Upper lobe of left lung (tissue), 6 donors: ENCODE data around the gene COX4I1. TPM values are rescaled to one million over a fixed set of nuclear protein-coding genes. Genes with fewer than 3 reads are reported as not detected.

Experiments
- ATAC-seq, 2 donors: fragments of 200-7000 bp; cut with Tn5 transposase; one replicate each; pipeline ENCODE4 v1.9.1; 2022; ENCODE audit warnings: mild to moderate bottlenecking in 2 of 2, moderate library complexity in 2 of 2; ENCODE audit not compliant: low FRiP score in 2 of 2
- DNase-seq, 2 donors: peaks; one replicate each; pipeline ENCODE4 v3.0.0-alpha.2; 2019 to 2020
- H3K27ac ChIP-seq, 4 donors: fragments of 200-600 bp; sonication (generic); one replicate each; pipeline ENCODE4 v1.5.1; 2016 to 2019
- H3K27me3 ChIP-seq, 4 donors: fragments of 200-600 bp; sonication (generic); one replicate each; pipeline ENCODE4 v1.5.1; 2017 to 2019
- H3K36me3 ChIP-seq, 4 donors: fragments of 200-600 bp; sonication (generic); one replicate each; pipeline ENCODE4 v1.5.1; 2016 to 2019
- H3K4me1 ChIP-seq, 4 donors: fragments of 200-600 bp; sonication (generic); one replicate each; pipeline ENCODE4 v1.5.1; 2018 to 2019
- H3K4me3 ChIP-seq, 4 donors: fragments of 200-600 bp; sonication (generic); one replicate each; pipeline ENCODE4 v1.5.1; 2017 to 2019; ENCODE audit warnings: mild to moderate bottlenecking in 2 of 4, moderate library complexity in 1 of 4
- H3K9me3 ChIP-seq, 4 donors: fragments of 200-600 bp; sonication (generic); one replicate each; pipeline ENCODE4 v1.5.1; 2018 to 2019
- EP300 ChIP-seq, 4 donors: sonication (generic); formaldehyde crosslinking; IDR thresholded peaks; one replicate each; pipeline ENCODE4 v1.5.1; 2017; ENCODE audit warnings: antibody characterized with exemption in 4 of 4, control low read depth in 2 of 4
- POLR2A ChIP-seq, 4 donors: fragments of 450-650 bp; IDR thresholded peaks; one replicate each; pipeline ENCODE4 v1.5.1; 2016 to 2017; ENCODE audit warnings: antibody characterized with exemption in 4 of 4, mild to moderate bottlenecking in 2 of 4
- POLR2AphosphoS5 ChIP-seq, 2 donors: sonication (generic); formaldehyde crosslinking; IDR thresholded peaks; one replicate each; pipeline ENCODE4 v1.5.1; 2017; ENCODE audit warnings: antibody characterized with exemption in 2 of 2
- WGBS, 2 donors: methylation state at CpG; one replicate each; pipeline ENCODE4 v1.1.5; 2017 to 2018; 5-methylcytosine and 5-hydroxymethylcytosine counted together
- total RNA-seq, 6 donors: library from RNA; depleted of rRNA in 4 of 6; stranded (reverse); fragments of >200 nt in 4 of 6; gene quantifications; one replicate each; pipeline versions ENCODE4 v1.1.0 to v1.2.1, GENCODE V29; 2016 to 2021
- TF ChIP-seq, protein P1 (sequence below), 6 experiments: fragments of 450-650 bp in 4 of 6; fragments of 200-600 bp in 2 of 6; sonication (generic) in 2 of 6; IDR thresholded peaks; one replicate each; pipeline ENCODE4 v1.5.1; 2016 to 2019; ENCODE audit warnings: antibody characterized with exemption in 6 of 6
- donor health status: DM: no; HTN: no; CAD: no; lungs with moderate emphysema.
- donor health status: DM: no; HTN: yes; CAD: no; lungs with severe emphysema.

The COX4I1 gene
- total RNA-seq, 6 donors from 2014 or later, result 160 to 490 (median 439) TPM

GRCh38 chr16:85823328-85823920 lies 23.9 kb downstream of the COX4I1 start:
- WGBS, 2 donors, result 91 to 100% methylated on average over 1 of the region's 1 CpG
- no peak for TF ChIP-seq POLR2A (IDR thresholded peaks at IDR 0.05)
- TF ChIP-seq, protein P1, sequence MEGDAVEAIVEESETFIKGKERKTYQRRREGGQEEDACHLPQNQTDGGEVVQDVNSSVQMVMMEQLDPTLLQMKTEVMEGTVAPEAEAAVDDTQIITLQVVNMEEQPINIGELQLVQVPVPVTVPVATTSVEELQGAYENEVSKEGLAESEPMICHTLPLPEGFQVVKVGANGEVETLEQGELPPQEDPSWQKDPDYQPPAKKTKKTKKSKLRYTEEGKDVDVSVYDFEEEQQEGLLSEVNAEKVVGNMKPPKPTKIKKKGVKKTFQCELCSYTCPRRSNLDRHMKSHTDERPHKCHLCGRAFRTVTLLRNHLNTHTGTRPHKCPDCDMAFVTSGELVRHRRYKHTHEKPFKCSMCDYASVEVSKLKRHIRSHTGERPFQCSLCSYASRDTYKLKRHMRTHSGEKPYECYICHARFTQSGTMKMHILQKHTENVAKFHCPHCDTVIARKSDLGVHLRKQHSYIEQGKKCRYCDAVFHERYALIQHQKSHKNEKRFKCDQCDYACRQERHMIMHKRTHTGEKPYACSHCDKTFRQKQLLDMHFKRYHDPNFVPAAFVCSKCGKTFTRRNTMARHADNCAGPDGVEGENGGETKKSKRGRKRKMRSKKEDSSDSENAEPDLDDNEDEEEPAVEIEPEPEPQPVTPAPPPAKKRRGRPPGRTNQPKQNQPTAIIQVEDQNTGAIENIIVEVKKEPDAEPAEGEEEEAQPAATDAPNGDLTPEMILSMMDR (IDR thresholded peaks at IDR 0.05), result no peak
- TF ChIP-seq POLR2AphosphoS5 (IDR thresholded peaks at IDR 0.05), result no peak
- no peak for TF ChIP-seq EP300 (IDR thresholded peaks at IDR 0.05)
- Histone ChIP-seq H3K9me3 (no peaks in the 10 kb centered on the region), H3K27ac (no peak overlapping the region), H3K4me1 (peaks cover 0 to 15% (median 2%) of the 10 kb centered on the region in 4 donors), H3K4me3 (no peak overlapping the region), H3K36me3 (no peaks in the 10 kb centered on the region), H3K27me3 (no peaks in the 10 kb centered on the region)
- DNase-seq (no peak), ATAC-seq (no peak)

DNA sequence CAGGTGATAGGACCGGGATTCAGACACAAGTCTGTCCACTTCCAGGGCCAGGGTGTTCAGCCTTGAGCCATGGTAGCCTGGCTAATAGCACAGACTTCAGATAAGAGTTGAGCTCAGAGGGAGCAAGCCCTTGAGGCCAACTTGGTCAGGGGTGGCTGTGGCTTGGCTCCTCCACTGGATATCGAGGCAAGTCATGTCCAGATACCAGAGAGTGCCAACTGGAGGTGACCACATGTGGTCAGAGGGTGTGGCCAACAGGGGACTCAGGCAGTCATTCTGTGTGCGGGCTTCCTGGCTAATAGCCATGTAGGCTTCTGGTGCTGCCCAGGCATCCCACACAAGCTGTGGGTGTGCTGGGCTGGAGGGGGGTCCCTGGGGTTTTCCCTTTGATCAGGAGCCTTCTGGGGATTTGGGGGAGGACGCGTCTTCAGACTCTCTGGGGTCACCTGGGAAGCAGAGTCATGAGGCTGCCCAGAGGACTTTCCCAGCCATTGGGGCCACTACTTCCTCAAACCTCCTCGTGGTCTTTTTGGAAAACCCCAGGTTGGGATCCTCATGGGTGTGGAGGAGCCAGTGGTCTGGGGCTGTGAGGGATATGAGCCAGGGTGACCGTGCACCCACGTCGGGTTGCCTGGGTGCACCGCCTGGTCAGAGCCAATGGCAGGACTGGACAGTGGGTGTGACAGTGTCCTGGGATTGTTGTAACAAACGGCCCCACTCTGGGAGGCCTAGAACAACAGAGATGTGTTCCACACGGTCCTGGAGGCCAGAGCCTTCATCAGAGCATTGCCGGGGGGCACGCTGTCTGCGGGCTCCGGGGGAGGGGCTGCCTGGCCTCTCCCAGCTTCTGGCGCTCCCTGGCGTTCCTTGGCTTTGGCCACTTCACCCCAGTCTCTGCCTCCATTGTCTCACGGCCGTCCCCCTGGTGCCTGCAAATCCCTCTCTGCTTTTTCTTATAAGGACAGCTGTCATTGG lies 25.0 kb downstream of the COX4I1 start:
- Histone ChIP-seq H3K4me3 (no peak overlapping the region), H3K27me3 (no peaks in the 10 kb centered on the region), H3K27ac (no peak overlapping the region), H3K4me1 (peaks cover 0 to 10% (median 0%) of the 10 kb centered on the region in 4 donors), H3K36me3 (no peaks in the 10 kb centered on the region), H3K9me3 (no peaks in the 10 kb centered on the region)
- DNase-seq (no peak), ATAC-seq (no peak)
- 75 to 87% methylated on average over 13 to 18 of the region's 20 CpGs for WGBS, 2 donors
- no peak for TF ChIP-seq POLR2AphosphoS5 (IDR thresholded peaks at IDR 0.05)

DNA sequence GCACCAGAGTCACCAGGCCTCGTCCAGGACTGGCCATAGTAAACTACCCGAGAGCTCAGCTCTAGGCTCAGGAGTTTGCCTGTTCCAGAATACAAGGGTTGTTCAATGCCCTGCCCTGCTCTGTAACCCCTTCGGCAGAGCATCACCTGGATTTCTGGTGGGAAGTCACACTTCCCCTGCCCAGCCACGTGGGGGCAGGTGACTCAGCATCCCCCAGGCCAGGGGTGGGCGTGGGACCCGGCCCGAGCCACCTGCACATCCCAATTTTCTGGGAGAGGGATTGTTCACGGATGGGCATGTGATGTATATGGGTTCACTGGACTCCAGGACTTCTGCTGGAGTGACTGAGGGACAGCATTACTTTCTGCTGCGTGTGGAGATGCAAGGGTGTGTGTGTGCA lies 25.8 kb downstream of the COX4I1 start:
- Histone ChIP-seq H3K4me3 (no peak overlapping the region), H3K9me3 (no peaks in the 10 kb centered on the region), H3K4me1 (peaks cover 0 to 13% (median 0%) of the 10 kb centered on the region in 4 donors), H3K27me3 (no peaks in the 10 kb centered on the region), H3K36me3 (no peaks in the 10 kb centered on the region), H3K27ac (no peak overlapping the region)
- no peak for TF ChIP-seq POLR2AphosphoS5 (IDR thresholded peaks at IDR 0.05)
- no peak for TF ChIP-seq POLR2A (IDR thresholded peaks at IDR 0.05)
- TF ChIP-seq EP300 (IDR thresholded peaks at IDR 0.05), result no peak
- TF ChIP-seq, protein P1 (IDR thresholded peaks at IDR 0.05), result no peak
- 71 to 74% methylated on average over 7 to 9 of the region's 9 CpGs for WGBS, 2 donors
- ATAC-seq (no peak), DNase-seq (no peak)

GRCh38 chr16:85826686-85827247 lies 27.3 kb downstream of the COX4I1 start:
- Histone ChIP-seq H3K9me3 (no peaks in the 10 kb centered on the region), H3K27me3 (no peaks in the 10 kb centered on the region), H3K4me1 (peaks cover 0 to 4% (median 0%) of the 10 kb centered on the region in 4 donors), H3K27ac (no peak overlapping the region), H3K4me3 (no peak overlapping the region), H3K36me3 (no peaks in the 10 kb centered on the region)
- 87 to 88% methylated on average over 16 of the region's 16 CpGs for WGBS, 2 donors
- TF ChIP-seq POLR2A (IDR thresholded peaks at IDR 0.05) (no peak), POLR2AphosphoS5 (IDR thresholded peaks at IDR 0.05) (no peak), EP300 (IDR thresholded peaks at IDR 0.05) (no peak)
- TF ChIP-seq, protein P1 (IDR thresholded peaks at IDR 0.05), result no peak
- ATAC-seq, result peak in 1 of 2 donors; percentile 20
- no peak for DNase-seq

DNA sequence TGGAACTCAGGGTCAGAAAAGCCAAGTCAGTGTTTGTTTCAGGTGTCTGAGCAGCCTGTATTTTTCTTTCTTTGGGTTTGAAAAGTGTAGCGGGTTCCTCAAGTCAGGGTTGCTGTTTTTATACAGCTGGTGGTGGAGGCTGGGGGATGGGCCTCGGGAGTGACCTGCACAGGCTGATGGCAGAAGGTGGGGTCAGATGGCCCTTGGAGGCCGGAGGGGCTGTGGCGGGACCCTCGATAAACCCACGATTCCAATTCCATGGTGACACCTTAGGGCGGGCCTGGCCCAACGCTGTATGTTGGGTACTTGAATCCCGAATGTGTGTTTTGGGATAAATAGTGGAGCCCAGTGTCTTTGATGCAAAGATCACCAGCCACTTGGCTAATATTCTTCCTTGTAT lies 28.7 kb downstream of the COX4I1 start:
- H3K27ac ChIP-seq, result no peak overlapping the region
- H3K27me3 ChIP-seq, result no peaks in the 10 kb centered on the region
- DNase-seq, result no peak
- H3K4me3 ChIP-seq, result no peak overlapping the region
- H3K36me3 ChIP-seq, result no peaks in the 10 kb centered on the region
- H3K9me3 ChIP-seq, result no peaks in the 10 kb centered on the region
- TF ChIP-seq POLR2AphosphoS5 (IDR thresholded peaks at IDR 0.05) (no peak), POLR2A (IDR thresholded peaks at IDR 0.05) (no peak), EP300 (IDR thresholded peaks at IDR 0.05) (no peak)
- TF ChIP-seq, protein P1 (IDR thresholded peaks at IDR 0.05), result no peak
- WGBS, 2 donors, result 80 to 82% methylated on average over 9 of the region's 9 CpGs
- H3K4me1 ChIP-seq, result peaks cover 0 to 7% (median 1%) of the 10 kb centered on the region in 4 donors
- no peak for ATAC-seq
